Keratinocyte (primary cell): ENCODE measurements around the gene SLC37A1. TPM values are rescaled to one million over a fixed set of nuclear protein-coding genes. Genes with fewer than 3 reads are reported as not detected.

Experiments used
- DNase-seq: peaks from one replicate; pipeline ENCODE4 v3.0.0-alpha.2; 2011; ENCODE audit warnings: low read depth, missing footprints, low spot score
- FAIRE-seq: peaks from 2 replicates; lab custom pipeline; 2011; peaks lifted over from hg19 to GRCh38; lab: Jason Lieb, UNC
- H2AFZ ChIP-seq: 2 replicates; pipeline ENCODE4 v1.6.0; 2012; ENCODE audit warnings: low read length, control low read depth, inconsistent platforms; ENCODE audit not compliant: control insufficient read depth
- H3K27ac ChIP-seq: 2 replicates; pipeline ENCODE4 v1.5.1; 2011; ENCODE audit warnings: low read length; ENCODE audit not compliant: control insufficient read depth, insufficient read depth
- H3K27me3 ChIP-seq: 3 replicates; pipeline ENCODE4 v1.6.0; 2011; ENCODE audit warnings: low read length; ENCODE audit not compliant: control insufficient read depth, insufficient read depth; ENCODE audit errors: extremely low read depth
- H3K36me3 ChIP-seq, 2 experiments: 2 replicates in 1 of 2; 3 replicates in 1 of 2; pipeline ENCODE4 v1.5.1; 2011; ENCODE audit warnings: low read length in 2 of 2, mild to moderate bottlenecking in 1 of 2; ENCODE audit not compliant: control insufficient read depth in 2 of 2, insufficient read depth in 2 of 2; ENCODE audit errors: extremely low read depth in 1 of 2
- H3K4me1 ChIP-seq: 3 replicates; pipeline ENCODE4 v1.5.1; 2011; ENCODE audit warnings: low read length; ENCODE audit not compliant: control insufficient read depth, insufficient read depth; ENCODE audit errors: extremely low read depth
- H3K4me2 ChIP-seq: 3 replicates; pipeline ENCODE4 v1.6.0; 2011; ENCODE audit warnings: low read depth, low read length; ENCODE audit not compliant: control insufficient read depth, insufficient read depth; ENCODE audit errors: extremely low read depth
- H3K4me3 ChIP-seq, 3 experiments: fragments of 200-600 bp in 1 of 3; sonication (generic) in 1 of 3; 2 replicates in 2 of 3; 3 replicates in 1 of 3; pipeline ENCODE4 v1.5.1; 2011 to 2016; ENCODE audit warnings: low read length in 3 of 3, mild to moderate bottlenecking in 3 of 3, control low read depth in 2 of 3, inconsistent platforms in 1 of 3, low read depth in 1 of 3, mixed read lengths in 1 of 3, mixed run types in 1 of 3, moderate library complexity in 1 of 3; ENCODE audit not compliant: control insufficient read depth in 2 of 3, insufficient read depth in 2 of 3; ENCODE audit errors: extremely low read depth in 1 of 3
- H3K79me2 ChIP-seq: 2 replicates; pipeline ENCODE4 v1.6.0; 2012; ENCODE audit warnings: low read length; ENCODE audit not compliant: control insufficient read depth, insufficient read depth
- H3K9ac ChIP-seq: 3 replicates; pipeline ENCODE4 v1.6.0; 2011; ENCODE audit warnings: low read length; ENCODE audit not compliant: control insufficient read depth, insufficient read depth; ENCODE audit errors: extremely low read depth
- H3K9me1 ChIP-seq: 3 replicates; pipeline ENCODE4 v1.6.0; 2011; ENCODE audit warnings: low read length; ENCODE audit not compliant: control insufficient read depth, insufficient read depth; ENCODE audit errors: extremely low read depth
- H3K9me3 ChIP-seq: 2 replicates; pipeline ENCODE4 v1.5.1; 2012; ENCODE audit warnings: low read depth, low read length; ENCODE audit not compliant: control insufficient read depth
- H4K20me1 ChIP-seq: 3 replicates; pipeline ENCODE4 v1.6.0; 2011; ENCODE audit warnings: low read length; ENCODE audit not compliant: control insufficient read depth, insufficient read depth; ENCODE audit errors: extremely low read depth
- EZH2 ChIP-seq: IDR thresholded peaks from one replicate; pipeline ENCODE4 v1.6.1; 2012; ENCODE audit warnings: inconsistent platforms, mild to moderate bottlenecking, low read length, moderate library complexity
- dilution Hi-C: fragments of 300-500 bp; cut with MboI; formaldehyde crosslinking; loops from one replicate; pipeline ENCODE4 v1.7.0; 2020; ENCODE audit warnings: low sequenced_read_pairs; ENCODE audit not compliant: extremely low pct_ligation_motif_present
- polyA plus RNA-seq, 5 experiments: library from polyadenylated mRNA; depleted of rRNA in 3 of 5; stranded (reverse) in 3 of 5; stranded (forward) in 1 of 5; unstranded in 1 of 5; fragments of >200 nt; gene quantifications; 1 replicate in 1 of 5; 2 replicates in 3 of 5; 3 replicates in 1 of 5; pipeline versions ENCODE4 v1.2.1 to v1.2.3, GENCODE V29; 2011 to 2012; ENCODE audit warnings: missing spikeins in 2 of 5, low read depth in 1 of 5, low replicate concordance in 1 of 5
- TF ChIP-seq, protein P1 (sequence below), 3 experiments: IDR thresholded peaks in 1 of 3; conservative IDR thresholded peaks in 1 of 3; optimal IDR thresholded peaks in 1 of 3; 2 replicates in 2 of 3; 3 replicates in 1 of 3; pipeline versions ENCODE3 to v1.5.1; 2011; ENCODE audit warnings: low read length in 3 of 3, mild to moderate bottlenecking in 3 of 3, moderate library complexity in 2 of 3, control low read depth in 1 of 3, inconsistent platforms in 1 of 3; ENCODE audit not compliant: insufficient read depth in 2 of 3; ENCODE audit errors: extremely low read depth in 1 of 3

The SLC37A1 gene
- polyA plus RNA-seq, 1 donor (not counting 4 experiments of a cell fraction or from before 2014, with no cell fraction given), result 4.1 TPM

DNA sequence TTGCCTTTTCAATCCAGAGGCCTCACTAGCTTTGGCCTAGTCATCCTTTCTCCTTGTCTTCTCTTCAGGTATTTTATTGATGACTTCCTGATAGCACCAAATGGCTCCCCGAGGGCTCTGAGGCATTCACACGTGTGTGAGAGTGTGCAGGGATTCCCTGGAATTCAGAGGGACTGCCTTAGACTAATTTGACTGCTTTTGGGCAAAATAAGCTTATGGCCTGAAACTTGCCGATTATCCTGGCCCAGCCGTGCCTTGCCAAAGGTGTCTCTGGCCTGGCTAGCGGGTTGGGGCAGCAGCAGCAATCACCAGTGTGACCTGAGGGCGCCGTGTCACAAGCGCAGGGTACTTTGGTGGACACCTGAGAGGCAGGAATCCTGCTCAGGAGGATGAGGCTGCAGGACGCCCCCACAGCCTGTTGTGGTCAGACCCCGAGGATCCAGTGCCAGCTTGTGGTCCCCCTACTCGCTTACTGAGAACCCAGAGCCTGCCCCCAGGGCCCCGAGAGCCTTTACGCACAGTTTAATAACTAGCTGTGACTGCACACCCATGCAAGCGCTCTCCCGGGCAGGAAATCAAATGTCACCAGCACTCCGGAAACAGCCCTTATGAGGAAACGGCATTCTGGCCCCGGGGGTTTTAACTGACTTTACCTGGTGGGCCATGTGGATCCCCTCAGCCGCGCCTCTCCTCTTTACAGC lies 76.9 kb downstream of the SLC37A1 start:
- no peaks in the 10 kb centered on the region for H3K9me3 ChIP-seq
- H3K4me1 ChIP-seq, result no peaks in the 10 kb centered on the region
- no peaks in the 10 kb centered on the region for H3K36me3 ChIP-seq
- H3K4me3 ChIP-seq, result no peak overlapping the region
- H3K4me2 ChIP-seq, result no peak overlapping the region
- no peaks in the 10 kb centered on the region for H3K79me2 ChIP-seq
- dilution Hi-C loops, result loop anchor here (10.0 kb wide), 1 partner anchor 224 kb away; no protein-coding TSS in a partner anchor
- H2AFZ ChIP-seq, result no peak overlapping the region
- H4K20me1 ChIP-seq, result no peaks in the 10 kb centered on the region
- H3K27me3 ChIP-seq, result no peaks in the 10 kb centered on the region
- DNase-seq (no peak), FAIRE-seq (no peak)
- TF ChIP-seq, protein P1, sequence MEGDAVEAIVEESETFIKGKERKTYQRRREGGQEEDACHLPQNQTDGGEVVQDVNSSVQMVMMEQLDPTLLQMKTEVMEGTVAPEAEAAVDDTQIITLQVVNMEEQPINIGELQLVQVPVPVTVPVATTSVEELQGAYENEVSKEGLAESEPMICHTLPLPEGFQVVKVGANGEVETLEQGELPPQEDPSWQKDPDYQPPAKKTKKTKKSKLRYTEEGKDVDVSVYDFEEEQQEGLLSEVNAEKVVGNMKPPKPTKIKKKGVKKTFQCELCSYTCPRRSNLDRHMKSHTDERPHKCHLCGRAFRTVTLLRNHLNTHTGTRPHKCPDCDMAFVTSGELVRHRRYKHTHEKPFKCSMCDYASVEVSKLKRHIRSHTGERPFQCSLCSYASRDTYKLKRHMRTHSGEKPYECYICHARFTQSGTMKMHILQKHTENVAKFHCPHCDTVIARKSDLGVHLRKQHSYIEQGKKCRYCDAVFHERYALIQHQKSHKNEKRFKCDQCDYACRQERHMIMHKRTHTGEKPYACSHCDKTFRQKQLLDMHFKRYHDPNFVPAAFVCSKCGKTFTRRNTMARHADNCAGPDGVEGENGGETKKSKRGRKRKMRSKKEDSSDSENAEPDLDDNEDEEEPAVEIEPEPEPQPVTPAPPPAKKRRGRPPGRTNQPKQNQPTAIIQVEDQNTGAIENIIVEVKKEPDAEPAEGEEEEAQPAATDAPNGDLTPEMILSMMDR (optimal IDR thresholded peaks at IDR 0.05 in 1 of 3, IDR thresholded peaks at IDR 0.05 in 1 of 3, conservative IDR thresholded peaks at IDR 0.05 in 1 of 3; ENCODE audit: extremely low read depth in 1 of 3, insufficient read depth in 2 of 3, low read length in 3 of 3), result no peak
- TF ChIP-seq EZH2, result no peak
- H3K9ac ChIP-seq, result no peak overlapping the region
- no peak overlapping the region for H3K27ac ChIP-seq
- no peaks in the 10 kb centered on the region for H3K9me1 ChIP-seq

DNA sequence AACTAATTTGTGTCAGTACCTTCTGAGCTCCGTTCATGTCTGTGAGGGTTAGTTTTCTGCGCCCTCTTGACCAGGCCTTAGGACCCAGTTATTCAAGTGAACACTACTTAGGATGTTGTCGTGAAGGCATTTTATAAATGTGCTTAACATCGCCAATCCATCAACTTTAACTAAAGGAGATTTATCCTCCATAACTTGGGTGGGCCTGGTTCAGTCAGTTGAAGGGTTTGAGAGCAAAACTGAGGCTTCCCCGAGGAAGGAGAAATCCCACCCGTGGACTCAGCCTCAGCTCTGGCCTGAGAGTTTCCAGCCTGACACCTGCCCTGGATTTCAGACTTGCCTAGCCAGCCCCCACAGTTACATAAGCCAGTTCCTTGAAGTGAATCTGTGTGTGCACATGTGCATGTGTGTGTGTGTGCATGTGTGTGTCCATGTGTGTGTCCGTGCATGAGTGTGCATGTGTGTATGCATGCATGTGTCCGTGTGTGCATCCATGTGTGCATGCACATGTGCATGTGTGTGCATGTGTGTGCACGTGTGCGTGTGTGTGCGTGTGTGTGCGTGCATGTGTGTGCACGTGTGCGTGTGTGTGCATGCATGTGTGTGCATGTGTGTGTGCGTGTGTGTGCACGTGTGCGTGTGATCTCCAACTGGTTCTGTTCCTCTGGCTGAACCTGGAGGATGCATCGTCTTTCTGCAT lies 77.7 kb downstream of the SLC37A1 start:
- H4K20me1 ChIP-seq, result no peaks in the 10 kb centered on the region
- H3K9ac ChIP-seq, result no peak overlapping the region
- no peak overlapping the region for H3K4me2 ChIP-seq
- no peaks in the 10 kb centered on the region for H3K9me1 ChIP-seq
- FAIRE-seq, result no peak
- H2AFZ ChIP-seq, result no peak overlapping the region
- H3K27me3 ChIP-seq, result no peaks in the 10 kb centered on the region
- TF ChIP-seq EZH2, result no peak
- TF ChIP-seq, protein P1 (optimal IDR thresholded peaks at IDR 0.05 in 1 of 3, IDR thresholded peaks at IDR 0.05 in 1 of 3, conservative IDR thresholded peaks at IDR 0.05 in 1 of 3; ENCODE audit: extremely low read depth in 1 of 3, insufficient read depth in 2 of 3, low read length in 3 of 3), result no peak
- no peaks in the 10 kb centered on the region for H3K4me1 ChIP-seq
- no peaks in the 10 kb centered on the region for H3K9me3 ChIP-seq
- no peak overlapping the region for H3K4me3 ChIP-seq
- H3K27ac ChIP-seq, result no peak overlapping the region
- dilution Hi-C loops, result loop anchor here (10.0 kb wide), 1 partner anchor 223 kb away; no protein-coding TSS in a partner anchor
- no peak for DNase-seq
- no peaks in the 10 kb centered on the region for H3K79me2 ChIP-seq
- H3K36me3 ChIP-seq, result no peaks in the 10 kb centered on the region
